GM21723 (cell line): ENCODE data around the gene POLR2M.

Source experiments
- ATAC-seq: cut with Tn5 transposase; IDR thresholded peaks from one replicate; pipeline ENCODE4 v1.9.1; 2021; ENCODE audit warnings: mild to moderate bottlenecking, moderate library complexity; ENCODE audit not compliant: unreplicated experiment

Gene POLR2M

GRCh38 chr15:57691082-57691481, 15.4 kb upstream of the POLR2M start:
- ATAC-seq, result no peak

DNA sequence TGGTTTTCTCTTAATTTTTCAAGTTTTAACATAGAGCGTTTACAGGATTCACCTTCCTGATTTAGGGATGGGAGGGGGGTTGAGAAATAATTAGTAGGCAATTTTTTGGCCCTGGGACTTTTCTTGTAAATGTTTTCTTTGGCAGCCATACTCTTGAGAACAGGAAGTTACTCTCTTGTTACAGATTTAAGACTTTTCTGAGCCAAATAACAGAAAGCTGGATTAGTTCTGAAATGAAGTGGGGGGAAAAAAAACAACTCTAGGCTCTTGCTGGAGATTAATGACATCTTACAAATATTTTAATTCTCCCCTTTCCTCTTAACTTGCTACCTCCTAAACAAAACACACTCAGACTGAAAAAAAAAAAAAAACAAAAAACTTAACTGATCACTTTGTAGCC, 13.8 kb upstream of the POLR2M start:
- no peak for ATAC-seq

- ATAC-seq, result no peak
Measured at GRCh38 chr15:57694279-57694678, 12.2 kb upstream of the POLR2M start.

DNA sequence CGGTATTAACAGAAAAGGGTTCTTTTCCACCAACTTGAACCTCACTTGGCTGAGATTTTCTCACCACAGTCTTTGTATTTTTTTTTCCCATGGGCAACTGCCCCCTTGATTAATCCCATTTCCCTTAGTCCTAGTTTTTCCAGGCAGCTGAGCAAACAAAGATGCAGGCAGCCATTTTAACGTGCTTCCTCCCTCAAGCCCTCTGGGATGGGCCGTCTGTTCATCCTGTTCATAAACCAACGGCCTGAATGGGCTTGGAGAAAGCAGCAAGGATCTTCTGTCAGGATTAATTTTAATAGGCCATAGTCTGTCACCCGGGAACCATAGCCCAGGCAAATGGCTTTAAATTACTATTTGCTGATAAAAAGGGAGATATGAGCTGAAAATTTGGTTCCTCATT, 10.4 kb upstream of the POLR2M start:
- no peak for ATAC-seq

GRCh38 chr15:57697588-57697987, 8.9 kb upstream of the POLR2M start:
- no peak for ATAC-seq

DNA sequence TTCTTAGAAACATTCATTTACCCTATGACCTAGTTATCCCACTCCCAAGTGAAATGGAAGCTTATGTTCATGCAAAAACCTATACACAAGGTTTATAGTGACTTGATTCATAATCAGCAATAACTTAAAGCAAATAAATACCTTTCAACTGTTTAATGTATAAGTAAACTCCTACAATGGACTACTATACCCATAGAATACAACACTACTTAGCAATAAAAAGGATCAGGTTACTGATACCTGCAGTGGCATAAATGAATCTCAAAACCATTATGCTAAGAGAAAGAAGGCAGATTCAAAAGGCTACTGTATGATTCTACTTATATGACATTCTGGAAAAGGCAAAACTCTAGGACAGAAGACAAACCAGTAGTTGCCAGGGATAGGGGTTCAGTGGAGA, 8.3 kb upstream of the POLR2M start:
- no peak for ATAC-seq

DNA sequence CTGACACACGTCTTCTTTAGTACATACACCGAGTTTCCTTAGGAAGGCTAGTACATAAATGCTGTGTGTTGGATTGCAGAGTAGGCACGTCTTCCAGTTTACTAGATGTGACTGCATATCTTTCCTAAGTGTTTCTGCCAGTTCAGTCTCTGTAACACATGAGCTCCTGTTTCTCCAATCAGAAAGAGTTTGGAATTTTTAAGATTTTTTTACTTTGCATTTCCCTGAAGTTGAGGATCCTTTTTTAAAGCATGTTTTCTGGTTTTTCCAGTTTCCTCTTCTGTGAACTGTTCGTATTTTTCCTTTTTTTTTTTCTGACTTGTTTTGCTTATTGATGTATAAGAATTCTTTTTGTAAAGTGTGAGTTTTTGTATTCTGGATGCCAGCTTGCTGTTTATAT, 7.5 kb upstream of the POLR2M start:
- no peak for ATAC-seq

- ATAC-seq, result no peak
Measured at GRCh38 chr15:57703387-57703786, 3.1 kb upstream of the POLR2M start.

GRCh38 chr15:57704441-57704840, 2.1 kb upstream of the POLR2M start:
- no peak for ATAC-seq

- no peak for ATAC-seq
Measured at GRCh38 chr15:57705746-57706404, 639 bp upstream of the POLR2M start.

DNA sequence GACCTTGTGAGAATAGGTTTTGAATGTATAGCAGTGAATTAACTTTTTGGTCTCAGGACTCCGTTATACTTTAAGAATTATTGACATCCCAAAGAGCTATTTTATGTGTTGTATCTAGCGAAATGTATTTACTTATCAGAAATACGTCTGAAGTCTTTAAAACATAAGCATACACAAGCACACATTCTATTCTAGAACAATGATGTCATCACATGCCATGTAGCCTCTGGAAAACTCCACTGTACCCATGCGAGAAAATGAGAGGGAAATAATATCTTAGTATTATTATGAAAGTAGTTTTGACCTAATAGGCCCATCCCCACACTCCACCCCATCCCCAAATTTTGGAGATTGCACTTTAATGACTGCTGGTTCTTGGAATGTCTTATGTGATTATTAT, 1.5 kb downstream of the POLR2M start:
- ATAC-seq, result no peak

- no peak for ATAC-seq
Measured at GRCh38 chr15:57718309-57718708, 11.8 kb downstream of the POLR2M start.

DNA sequence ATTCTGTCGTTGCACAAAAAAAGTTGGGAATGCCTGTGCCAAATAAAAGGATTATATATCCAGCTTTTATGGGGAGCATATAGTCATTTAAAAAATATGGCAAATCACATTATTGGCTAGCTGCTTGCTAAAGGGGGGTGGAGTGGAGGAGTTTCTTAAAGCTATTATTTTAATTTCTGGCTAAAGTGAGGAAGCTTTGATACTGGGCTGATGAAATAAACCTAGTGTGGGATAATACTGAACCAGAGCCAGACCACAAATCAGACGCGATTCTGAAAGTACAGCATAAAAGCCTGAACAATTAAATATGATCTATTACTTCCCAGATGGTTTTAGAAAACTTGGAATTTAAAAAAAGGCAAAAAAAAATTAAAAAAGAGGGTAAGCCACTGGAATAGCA, 14.4 kb downstream of the POLR2M start:
- ATAC-seq, result no peak

GRCh38 chr15:57726411-57726810, 19.9 kb downstream of the POLR2M start:
- ATAC-seq, result no peak

- ATAC-seq, result no peak
Measured at GRCh38 chr15:57727031-57727430, 20.5 kb downstream of the POLR2M start.

DNA sequence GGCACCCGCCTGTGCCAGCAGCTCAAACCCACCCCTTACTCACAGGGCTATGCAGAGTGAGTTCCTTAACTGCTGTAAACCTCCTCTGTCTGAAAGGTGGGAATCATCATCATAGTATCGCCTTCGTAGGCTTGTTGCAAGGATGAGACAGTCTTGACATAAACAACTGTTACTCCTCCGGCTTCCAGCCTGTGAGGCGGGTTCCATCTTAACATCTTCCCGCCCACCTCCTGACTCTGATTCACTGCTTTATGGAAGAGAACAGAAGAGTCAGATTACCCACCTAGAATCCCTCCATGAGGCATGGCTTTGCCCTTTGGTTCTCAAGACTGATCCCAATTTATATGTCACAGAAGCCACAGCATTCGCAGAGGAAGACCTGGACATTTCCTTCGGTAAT, 21.9 kb downstream of the POLR2M start:
- ATAC-seq, result no peak

GRCh38 chr15:57730876-57731275, 24.4 kb downstream of the POLR2M start:
- ATAC-seq, result no peak

DNA sequence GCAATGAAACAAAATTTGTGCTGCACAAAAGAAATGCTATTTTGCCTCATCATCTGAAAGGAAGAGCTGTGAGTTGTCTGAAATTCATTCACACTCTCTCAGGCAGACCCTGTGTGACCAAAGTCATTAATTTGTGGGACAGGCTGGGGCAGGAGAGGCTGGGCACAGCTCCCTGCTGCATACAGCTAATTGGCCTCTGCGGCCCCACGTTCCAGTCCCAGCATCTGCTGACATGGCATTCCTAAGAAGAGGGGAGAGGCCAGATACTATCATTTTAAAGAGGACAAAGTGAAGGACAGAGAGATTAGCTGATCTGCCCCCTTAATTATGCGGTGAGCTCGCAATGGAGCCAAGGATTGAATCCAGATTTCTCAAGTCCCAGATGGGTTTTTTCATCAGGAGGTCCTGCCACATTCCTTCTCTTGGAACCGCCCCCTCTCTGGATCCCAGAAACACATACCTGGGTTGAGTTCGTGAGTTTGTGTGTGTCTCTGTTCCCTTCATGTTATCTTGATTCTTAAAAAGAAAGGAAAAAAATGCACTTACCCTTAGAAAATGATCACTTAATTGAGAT, 25.1 kb downstream of the POLR2M start:
- ATAC-seq, result no peak

GRCh38 chr15:57732526-57733331, 26.2 kb downstream of the POLR2M start:
- no peak for ATAC-seq

- ATAC-seq, result no peak
Measured at GRCh38 chr15:57734860-57735259, 28.3 kb downstream of the POLR2M start.

DNA sequence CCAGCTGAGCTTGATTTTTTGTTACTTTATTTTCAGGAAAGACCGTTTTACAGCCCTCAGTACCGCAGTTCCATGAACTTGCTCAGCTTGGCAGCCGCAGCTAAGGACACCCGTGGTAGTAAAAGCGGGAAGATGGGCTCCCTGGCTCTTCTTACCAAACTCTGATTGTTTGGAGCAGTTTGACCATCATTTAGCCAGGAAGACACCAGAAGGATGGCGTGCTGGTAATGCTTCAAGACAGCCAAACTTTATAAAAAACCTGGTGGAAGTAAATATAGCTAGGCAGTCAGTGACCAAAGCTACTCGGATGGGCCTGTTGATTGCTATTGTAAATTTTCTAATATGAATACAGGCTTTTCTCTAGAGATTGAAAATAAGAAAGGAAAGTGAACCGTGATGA, 28.9 kb downstream of the POLR2M start:
- no peak for ATAC-seq

GRCh38 chr15:57735891-57736290, 29.4 kb downstream of the POLR2M start:
- no peak for ATAC-seq
